IPS-15b (cell line): ENCODE data around the gene SYT14.

ENCODE experiments used
- H3K27me3 ChIP-seq: one replicate; pipeline ENCODE4 v1.6.1; 2013; ENCODE audit warnings: low read length; ENCODE audit not compliant: control insufficient read depth, insufficient read depth
- H3K36me3 ChIP-seq: one replicate; pipeline ENCODE4 v1.6.1; 2013; ENCODE audit warnings: low read length; ENCODE audit not compliant: control insufficient read depth, insufficient read depth
- H3K4me1 ChIP-seq: one replicate; pipeline ENCODE4 v1.6.1; 2013; ENCODE audit warnings: mild to moderate bottlenecking, low read length; ENCODE audit not compliant: control insufficient read depth, insufficient read depth
- H3K4me3 ChIP-seq: one replicate; pipeline ENCODE4 v1.5.1; 2013; ENCODE audit warnings: low read depth, low read length
- H3K9ac ChIP-seq: one replicate; pipeline ENCODE4 v1.6.1; 2013; ENCODE audit warnings: low read depth, mild to moderate bottlenecking, low read length
- H3K9me3 ChIP-seq: one replicate; pipeline ENCODE4 v1.6.1; 2013; ENCODE audit warnings: mild to moderate bottlenecking, low read length; ENCODE audit not compliant: control insufficient read depth, insufficient read depth

SYT14 gene

DNA sequence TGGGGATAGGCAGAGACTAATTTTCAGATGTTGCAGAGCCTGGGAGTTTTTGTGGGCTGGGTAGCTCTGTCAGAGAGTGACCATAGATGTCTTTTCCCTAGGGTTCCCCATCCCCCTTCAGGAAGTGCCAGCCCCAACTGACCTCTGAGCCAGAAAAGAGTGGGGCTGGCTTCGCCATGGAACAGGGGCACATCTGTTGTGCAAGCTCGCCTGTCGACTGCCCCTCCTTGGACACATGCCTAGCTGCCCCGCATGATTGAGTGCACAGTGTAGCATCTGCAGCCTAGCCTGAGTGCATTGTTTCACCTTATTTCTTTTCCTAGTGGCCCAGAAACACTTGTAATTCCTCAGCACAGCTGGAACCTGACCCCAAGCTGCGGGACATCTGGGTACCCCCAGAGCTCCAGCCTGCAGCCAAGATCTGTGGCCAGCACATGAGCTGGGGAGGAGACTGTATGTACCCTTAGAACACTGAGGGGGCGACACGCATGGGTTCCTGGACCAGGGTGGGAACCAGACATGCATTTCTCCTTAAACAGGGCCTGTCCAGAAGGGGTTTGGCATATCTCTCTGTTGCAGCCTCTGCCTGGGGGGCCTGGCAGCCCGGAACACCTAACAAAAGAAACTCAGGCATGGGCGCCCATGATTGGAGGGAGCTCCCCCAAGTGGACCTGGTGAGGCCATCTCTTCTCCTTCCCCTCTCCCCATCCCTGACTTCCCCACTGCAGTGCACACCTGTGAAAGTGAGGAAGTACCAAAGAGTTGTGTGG, 55.2 kb downstream of the SYT14 start:
- no peak overlapping the region for H3K9ac ChIP-seq
- H3K36me3 ChIP-seq = no peaks in the 10 kb centered on the region

DNA sequence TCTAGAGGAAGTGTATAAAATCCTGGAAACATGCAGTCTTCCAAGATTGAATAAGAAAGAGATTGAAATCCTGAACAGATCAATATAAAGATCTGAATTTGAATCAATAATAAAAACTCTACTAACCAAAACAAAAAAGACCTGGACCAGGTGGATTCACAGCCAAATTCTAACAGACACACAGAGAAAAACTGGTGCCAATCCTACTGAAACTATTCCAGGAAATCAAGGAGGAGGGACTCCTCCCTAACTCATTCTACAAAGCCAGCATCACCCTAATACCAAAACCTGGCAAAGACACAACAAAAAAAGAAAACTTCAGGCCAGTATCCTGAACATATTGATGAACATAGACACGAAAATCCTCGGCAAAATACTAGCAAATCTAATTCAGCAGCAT, 58.3 kb downstream of the SYT14 start:
- Histone ChIP-seq H3K27me3 (no peaks in the 10 kb centered on the region), H3K4me1 (no peaks in the 10 kb centered on the region), H3K9me3 (no peaks in the 10 kb centered on the region), H3K4me3 (no peak overlapping the region), H3K9ac (no peak overlapping the region), H3K36me3 (no peaks in the 10 kb centered on the region)

More for the DNA sequence above, 55.2 kb downstream of the SYT14 start:
- no peak overlapping the region for H3K4me3 ChIP-seq
- H3K4me1 ChIP-seq = no peaks in the 10 kb centered on the region
- no peaks in the 10 kb centered on the region for H3K9me3 ChIP-seq
- no peaks in the 10 kb centered on the region for H3K27me3 ChIP-seq

DNA sequence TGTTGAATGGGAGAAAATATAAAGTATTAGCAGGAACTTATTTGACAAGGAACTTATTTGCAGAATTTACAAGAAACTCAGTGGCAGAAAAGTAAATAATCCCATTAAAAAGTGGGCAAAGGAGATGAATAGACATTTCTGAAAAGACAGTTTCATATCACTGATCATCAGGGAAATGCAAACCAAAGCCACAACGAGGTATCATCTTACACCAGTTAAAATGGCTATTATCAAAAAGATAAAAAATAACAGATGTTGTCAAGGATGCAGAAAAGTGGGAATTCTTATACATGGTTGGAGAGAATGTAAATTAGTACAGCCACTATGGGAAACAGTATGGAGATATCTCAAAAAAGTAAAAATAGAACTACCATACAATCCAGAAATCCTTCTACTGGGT, 61.0 kb downstream of the SYT14 start:
- H3K9ac ChIP-seq = no peak overlapping the region

DNA sequence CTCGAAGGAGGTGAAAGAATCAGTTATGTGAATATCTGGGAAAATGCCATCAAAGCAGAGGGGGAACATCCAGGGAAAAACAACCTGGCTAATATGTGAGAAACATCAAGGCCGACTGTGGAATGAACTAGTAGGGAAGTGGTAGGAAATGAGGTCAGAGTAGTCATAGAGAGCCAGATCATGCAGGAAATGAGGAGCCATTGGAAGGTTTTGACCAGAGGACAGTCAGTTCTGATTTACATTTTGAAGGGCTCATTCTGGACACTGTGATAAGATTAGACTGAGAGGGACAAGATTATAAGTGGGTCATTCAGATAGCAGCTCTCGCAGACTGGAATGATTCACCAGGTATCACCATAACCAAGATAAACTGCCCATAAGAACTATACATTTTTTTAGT, 63.7 kb downstream of the SYT14 start:
- Histone ChIP-seq H3K36me3 (no peaks in the 10 kb centered on the region), H3K4me1 (no peaks in the 10 kb centered on the region), H3K4me3 (no peak overlapping the region), H3K9me3 (no peaks in the 10 kb centered on the region), H3K27me3 (no peaks in the 10 kb centered on the region), H3K9ac (no peak overlapping the region)

More for the DNA sequence above, 61.0 kb downstream of the SYT14 start:
- Histone ChIP-seq H3K4me1 (no peaks in the 10 kb centered on the region), H3K9me3 (no peaks in the 10 kb centered on the region), H3K27me3 (no peaks in the 10 kb centered on the region), H3K4me3 (no peak overlapping the region), H3K36me3 (no peaks in the 10 kb centered on the region)

DNA sequence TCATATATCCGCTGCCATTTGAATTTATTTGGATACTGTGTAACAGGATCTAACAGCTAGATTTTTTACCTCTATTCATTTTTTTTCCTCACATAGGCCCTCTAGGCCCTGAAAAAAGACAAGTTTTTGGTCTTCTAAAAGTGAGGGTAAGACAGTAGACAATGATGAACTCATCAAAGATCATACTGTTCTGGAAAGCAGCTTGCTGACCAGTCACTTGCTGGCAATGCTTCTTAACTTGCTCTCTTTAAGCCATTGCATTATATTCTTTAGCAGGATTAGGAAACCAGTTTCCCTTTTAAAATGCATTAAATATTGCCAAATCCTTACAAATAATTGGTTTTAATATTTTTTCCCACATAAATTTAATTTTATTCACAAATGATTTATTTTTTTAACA, 65.5 kb downstream of the SYT14 start:
- H3K36me3 ChIP-seq = no peaks in the 10 kb centered on the region
- H3K4me1 ChIP-seq = no peaks in the 10 kb centered on the region
- no peaks in the 10 kb centered on the region for H3K27me3 ChIP-seq
- H3K9ac ChIP-seq = no peak overlapping the region
- no peak overlapping the region for H3K4me3 ChIP-seq
- H3K9me3 ChIP-seq = no peaks in the 10 kb centered on the region

DNA sequence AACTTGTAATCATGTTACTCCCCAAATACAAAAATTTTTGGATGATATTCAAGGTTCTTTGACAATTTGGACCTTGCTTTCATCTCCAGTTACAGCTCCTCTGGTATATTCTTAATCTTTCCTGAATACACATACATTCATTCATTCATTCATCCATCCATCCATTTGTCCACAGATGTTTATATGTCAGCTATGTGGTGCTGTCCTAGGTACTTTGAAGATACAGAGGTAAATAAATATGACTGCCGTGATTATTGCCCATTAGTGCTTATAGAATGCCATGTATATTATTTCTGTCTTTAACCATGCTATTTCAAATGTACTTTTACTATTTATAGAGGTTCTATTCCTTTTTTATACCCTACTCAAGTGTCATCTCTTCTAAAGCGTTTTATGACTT, 72.1 kb downstream of the SYT14 start:
- Histone ChIP-seq H3K4me3 (no peak overlapping the region), H3K9me3 (no peaks in the 10 kb centered on the region), H3K4me1 (no peaks in the 10 kb centered on the region), H3K27me3 (no peaks in the 10 kb centered on the region), H3K9ac (no peak overlapping the region), H3K36me3 (no peaks in the 10 kb centered on the region)

DNA sequence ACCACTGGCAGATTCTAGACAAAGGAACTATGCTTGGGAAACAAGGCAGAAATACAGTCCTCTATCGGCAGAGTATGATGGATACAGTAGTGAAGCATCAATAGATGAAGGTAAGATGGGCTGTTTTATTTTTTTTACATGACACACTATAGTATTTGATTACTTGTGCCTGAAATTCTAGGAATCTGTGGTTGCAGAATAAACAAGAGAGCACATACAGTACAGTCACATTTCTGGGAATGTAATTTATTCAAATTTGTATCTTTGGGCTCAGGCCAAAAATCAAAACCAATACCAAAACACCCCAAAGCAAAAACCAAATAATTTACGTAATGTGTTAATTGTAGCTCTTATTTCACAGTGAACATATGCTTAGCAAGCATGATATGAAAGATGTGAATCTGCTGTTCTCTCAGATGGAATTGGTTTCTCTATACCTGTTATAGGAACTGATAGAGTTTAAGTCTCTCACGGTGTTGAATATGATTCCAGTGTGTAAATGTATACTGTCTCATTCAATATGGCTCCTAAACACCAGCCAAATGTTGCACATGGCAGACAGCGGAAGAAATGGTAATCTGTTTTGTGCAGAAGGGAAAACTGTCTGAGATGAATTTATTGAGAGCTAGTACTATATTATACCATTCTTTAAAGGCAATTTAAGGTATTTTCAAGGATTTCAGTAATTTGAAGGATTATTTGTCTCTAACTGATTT, 83.3 kb downstream of the SYT14 start:
- no peak overlapping the region for H3K9ac ChIP-seq
- H3K4me3 ChIP-seq = no peak overlapping the region
- no peaks in the 10 kb centered on the region for H3K27me3 ChIP-seq
- no peaks in the 10 kb centered on the region for H3K4me1 ChIP-seq
- H3K9me3 ChIP-seq = no peaks in the 10 kb centered on the region
- no peaks in the 10 kb centered on the region for H3K36me3 ChIP-seq

DNA sequence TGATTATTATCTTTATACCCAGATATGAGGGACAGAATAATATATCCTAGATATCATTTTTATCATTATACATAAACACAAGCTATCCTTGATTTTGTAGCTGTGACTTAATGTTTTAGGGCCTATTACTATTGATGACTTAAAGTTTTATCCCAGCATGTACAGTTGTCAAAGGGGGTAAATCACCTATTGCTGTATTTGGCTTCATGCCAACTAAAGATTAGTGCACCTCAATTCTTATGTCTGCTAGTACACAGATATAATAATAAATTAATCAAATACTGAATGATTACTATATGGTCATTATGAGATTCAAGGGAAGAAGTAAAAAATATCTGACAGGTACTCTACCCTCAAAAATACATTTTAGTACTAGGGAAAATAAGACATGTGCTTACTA, 84.0 kb downstream of the SYT14 start:
- Histone ChIP-seq H3K4me1 (no peaks in the 10 kb centered on the region), H3K9ac (no peak overlapping the region), H3K36me3 (no peaks in the 10 kb centered on the region), H3K9me3 (no peaks in the 10 kb centered on the region), H3K27me3 (no peaks in the 10 kb centered on the region), H3K4me3 (no peak overlapping the region)

DNA sequence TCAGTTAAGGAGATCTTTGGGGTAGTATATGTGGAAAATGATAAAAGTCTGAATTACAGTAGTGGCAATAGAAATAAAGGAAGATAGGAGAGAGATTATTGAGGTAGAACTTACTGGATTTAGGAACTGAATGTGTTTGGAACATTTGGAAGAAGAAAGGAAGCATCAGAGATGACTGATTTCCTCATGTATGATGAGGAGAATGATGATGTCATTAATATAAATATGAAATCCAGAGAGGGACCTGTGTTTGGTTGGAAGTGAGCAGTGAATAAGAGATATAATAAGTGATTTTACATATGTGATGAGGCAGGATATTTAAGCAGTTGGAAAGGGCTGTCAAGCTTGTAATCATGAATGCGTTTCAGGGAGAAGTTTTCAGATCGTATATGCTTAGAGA, 86.3 kb downstream of the SYT14 start:
- no peaks in the 10 kb centered on the region for H3K9me3 ChIP-seq
- no peaks in the 10 kb centered on the region for H3K36me3 ChIP-seq
- H3K4me3 ChIP-seq = no peak overlapping the region

DNA sequence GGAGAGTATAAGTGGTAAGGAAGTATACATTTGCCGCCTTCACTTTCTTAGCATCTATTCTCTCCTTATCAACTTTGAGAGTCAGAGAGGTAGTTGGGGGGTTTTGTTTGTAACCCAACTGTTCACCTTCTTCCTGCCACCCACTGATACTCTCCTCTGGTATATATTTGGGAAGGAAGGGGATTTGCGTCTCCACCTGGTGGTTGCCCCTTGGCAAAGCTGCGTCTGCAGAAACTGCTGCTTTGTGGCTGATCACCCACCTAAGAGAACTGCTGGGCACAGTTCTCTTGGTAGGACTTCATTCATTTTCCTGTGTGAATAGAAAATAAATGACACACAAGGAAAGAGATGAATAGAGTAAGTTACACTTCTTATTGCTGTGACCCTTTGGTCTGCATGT, 87.0 kb downstream of the SYT14 start:
- Histone ChIP-seq H3K9me3 (no peaks in the 10 kb centered on the region), H3K9ac (no peak overlapping the region), H3K4me3 (no peak overlapping the region), H3K27me3 (no peaks in the 10 kb centered on the region), H3K36me3 (no peaks in the 10 kb centered on the region), H3K4me1 (no peaks in the 10 kb centered on the region)

More for the DNA sequence above, 86.3 kb downstream of the SYT14 start:
- Histone ChIP-seq H3K27me3 (no peaks in the 10 kb centered on the region), H3K9ac (no peak overlapping the region), H3K4me1 (no peaks in the 10 kb centered on the region)

DNA sequence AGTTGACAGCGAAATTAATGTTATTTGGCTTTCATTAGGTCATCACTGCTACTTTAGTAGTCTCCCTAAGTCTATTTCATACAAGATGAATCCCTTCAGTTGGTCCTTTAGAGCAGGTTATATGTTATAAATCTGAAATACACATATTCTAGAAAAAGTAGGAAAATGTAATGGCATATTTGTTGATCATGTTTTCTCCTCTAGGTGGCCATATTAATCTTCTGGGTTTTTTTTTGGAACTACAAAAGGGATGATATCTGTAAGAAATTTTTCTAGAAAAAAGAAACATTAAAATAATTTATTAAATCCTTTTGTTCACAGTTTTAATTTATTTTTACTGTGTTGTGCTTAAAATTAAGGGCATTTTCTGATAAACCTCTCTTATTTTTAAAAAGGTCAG, 87.9 kb downstream of the SYT14 start:
- no peaks in the 10 kb centered on the region for H3K36me3 ChIP-seq
- H3K4me1 ChIP-seq = no peaks in the 10 kb centered on the region
- no peak overlapping the region for H3K4me3 ChIP-seq

DNA sequence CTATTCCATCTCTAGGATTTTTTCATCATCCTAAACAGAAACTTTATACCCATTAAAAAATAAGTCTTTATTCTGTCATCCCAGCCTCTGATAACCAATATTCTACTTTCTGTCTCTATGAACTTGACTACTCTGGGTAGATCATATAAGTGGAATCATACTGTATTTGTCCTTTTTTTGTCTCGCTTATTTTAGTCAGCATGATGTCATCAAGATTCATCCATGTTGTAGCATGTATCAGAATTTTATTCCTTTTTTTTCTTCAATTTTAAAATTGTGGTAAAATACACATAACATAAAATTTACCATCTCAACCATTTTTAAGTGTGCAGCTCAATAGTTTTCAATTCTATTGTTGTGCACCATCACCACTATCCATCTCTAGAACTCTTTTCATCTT, 90.0 kb downstream of the SYT14 start:
- H3K4me1 ChIP-seq = no peaks in the 10 kb centered on the region
- no peak overlapping the region for H3K4me3 ChIP-seq

More for the DNA sequence above, 87.9 kb downstream of the SYT14 start:
- Histone ChIP-seq H3K9me3 (no peaks in the 10 kb centered on the region), H3K9ac (no peak overlapping the region), H3K27me3 (no peaks in the 10 kb centered on the region)

More for the DNA sequence above, 90.0 kb downstream of the SYT14 start:
- no peak overlapping the region for H3K9ac ChIP-seq
- H3K27me3 ChIP-seq = no peaks in the 10 kb centered on the region
- H3K9me3 ChIP-seq = no peaks in the 10 kb centered on the region
- no peaks in the 10 kb centered on the region for H3K36me3 ChIP-seq
